ENCODE measurements around the gene CLN6. TPM values are rescaled to one million over a fixed set of nuclear protein-coding genes. Genes with fewer than 3 reads are reported as not detected.
"Not testable (repeated sequence)": the region's sequence is repeated elsewhere in the genome, so short reads cannot be mapped to it uniquely, and the experiment has no call there.

The CLN6 gene
- total RNA-seq, 1 experiment from 2014 or later = 43.4 TPM

GRCh38 chr15:68210409-68210756 is 19.1 kb downstream of the CLN6 start:
- in situ Hi-C loops (cut with HindIII; ENCODE audit: low sequenced_read_pairs) = no loop called here
- no peak for DNase-seq (ENCODE audit: low spot score)

- in situ Hi-C loops (cut with HindIII; ENCODE audit: low sequenced_read_pairs) = no loop called here
- DNase-seq (ENCODE audit: low spot score) = no peak
These were observed 19.7 kb downstream of the CLN6 start for GRCh38 chr15:68209735-68210408.

GRCh38 chr15:68209272-68209671 is 20.3 kb downstream of the CLN6 start:
- in situ Hi-C loops (cut with HindIII; ENCODE audit: low sequenced_read_pairs) = no loop called here

GRCh38 chr15:68208636-68209240 is 20.8 kb downstream of the CLN6 start:
- no peak for DNase-seq (ENCODE audit: low spot score)
- in situ Hi-C loops (cut with HindIII; ENCODE audit: low sequenced_read_pairs) = no loop called here

More at GRCh38 chr15:68209272-68209671, 20.3 kb downstream of the CLN6 start:
- no peak for DNase-seq (ENCODE audit: low spot score)

GRCh38 chr15:68208136-68208535 is 21.4 kb downstream of the CLN6 start:
- DNase-seq (ENCODE audit: low spot score) = no peak
- in situ Hi-C loops (cut with HindIII; ENCODE audit: low sequenced_read_pairs) = no loop called here

- DNase-seq (ENCODE audit: low spot score) = no peak
- in situ Hi-C loops (cut with HindIII; ENCODE audit: low sequenced_read_pairs) = no loop called here
These were observed 22.2 kb downstream of the CLN6 start for GRCh38 chr15:68207176-68207935.

- no peak for DNase-seq (ENCODE audit: low spot score)
- in situ Hi-C loops (cut with HindIII; ENCODE audit: low sequenced_read_pairs) = no loop called here
These were observed 22.8 kb downstream of the CLN6 start for GRCh38 chr15:68206711-68207151.

- DNase-seq (ENCODE audit: low spot score) = no peak
- in situ Hi-C loops (cut with HindIII; ENCODE audit: low sequenced_read_pairs) = no loop called here
These were observed 23.5 kb downstream of the CLN6 start for GRCh38 chr15:68205954-68206539.

- no peak for DNase-seq (ENCODE audit: low spot score)
- in situ Hi-C loops (cut with HindIII; ENCODE audit: low sequenced_read_pairs) = no loop called here
These were observed 24.0 kb downstream of the CLN6 start for GRCh38 chr15:68205558-68205944.

- in situ Hi-C loops (cut with HindIII; ENCODE audit: low sequenced_read_pairs) = no loop called here
- peak; percentile 90 for DNase-seq (ENCODE audit: low spot score)
These were observed 24.6 kb downstream of the CLN6 start, which contains the start of gene CALML4 for GRCh38 chr15:68204776-68205557. Gene CALML4, minus strand, starts transcription at chr15:68205332. Its CDS starts 85 bp downstream, at chr15:68205247.

GRCh38 chr15:68204361-68204760 is 25.2 kb downstream of the CLN6 start:
- in situ Hi-C loops (cut with HindIII; ENCODE audit: low sequenced_read_pairs) = no loop called here

GRCh38 chr15:68203956-68204355 is 25.6 kb downstream of the CLN6 start:
- no peak for DNase-seq (ENCODE audit: low spot score)
- in situ Hi-C loops (cut with HindIII; ENCODE audit: low sequenced_read_pairs) = no loop called here

More at GRCh38 chr15:68204361-68204760, 25.2 kb downstream of the CLN6 start:
- DNase-seq (ENCODE audit: low spot score) = no peak

- in situ Hi-C loops (cut with HindIII; ENCODE audit: low sequenced_read_pairs) = no loop called here
- DNase-seq (ENCODE audit: low spot score) = no peak
These were observed 26.0 kb downstream of the CLN6 start for GRCh38 chr15:68203486-68203885.

GRCh38 chr15:68202994-68203393 is 26.5 kb downstream of the CLN6 start:
- DNase-seq (ENCODE audit: low spot score); in situ Hi-C loops (cut with HindIII; ENCODE audit: low sequenced_read_pairs): not testable (repeated sequence)

- in situ Hi-C loops (cut with HindIII; ENCODE audit: low sequenced_read_pairs) = no loop called here
- no peak for DNase-seq (ENCODE audit: low spot score)
These were observed 27.7 kb downstream of the CLN6 start for GRCh38 chr15:68201879-68202261.

- in situ Hi-C loops (cut with HindIII; ENCODE audit: low sequenced_read_pairs) = no loop called here
- no peak for DNase-seq (ENCODE audit: low spot score)
These were observed 28.2 kb downstream of the CLN6 start for GRCh38 chr15:68201153-68201878.

- no peak for DNase-seq (ENCODE audit: low spot score)
- in situ Hi-C loops (cut with HindIII; ENCODE audit: low sequenced_read_pairs) = no loop called here
These were observed 29.3 kb downstream of the CLN6 start for GRCh38 chr15:68200016-68200861.

- DNase-seq (ENCODE audit: low spot score) = no peak
- in situ Hi-C loops (cut with HindIII; ENCODE audit: low sequenced_read_pairs) = no loop called here
These were observed 30.2 kb downstream of the CLN6 start for GRCh38 chr15:68199340-68199739.

Data from G401 (cell line).